NCI-H510A treated with DMSO at 0.1 percent for 48 hours (cell line): Measurements from ENCODE around the gene SMYD2.

Experiments used
- DNase-seq: peaks from one replicate; lab custom pipeline; 2025; lab: John Stamatoyannopoulos, UW

The SMYD2 gene

DNA sequence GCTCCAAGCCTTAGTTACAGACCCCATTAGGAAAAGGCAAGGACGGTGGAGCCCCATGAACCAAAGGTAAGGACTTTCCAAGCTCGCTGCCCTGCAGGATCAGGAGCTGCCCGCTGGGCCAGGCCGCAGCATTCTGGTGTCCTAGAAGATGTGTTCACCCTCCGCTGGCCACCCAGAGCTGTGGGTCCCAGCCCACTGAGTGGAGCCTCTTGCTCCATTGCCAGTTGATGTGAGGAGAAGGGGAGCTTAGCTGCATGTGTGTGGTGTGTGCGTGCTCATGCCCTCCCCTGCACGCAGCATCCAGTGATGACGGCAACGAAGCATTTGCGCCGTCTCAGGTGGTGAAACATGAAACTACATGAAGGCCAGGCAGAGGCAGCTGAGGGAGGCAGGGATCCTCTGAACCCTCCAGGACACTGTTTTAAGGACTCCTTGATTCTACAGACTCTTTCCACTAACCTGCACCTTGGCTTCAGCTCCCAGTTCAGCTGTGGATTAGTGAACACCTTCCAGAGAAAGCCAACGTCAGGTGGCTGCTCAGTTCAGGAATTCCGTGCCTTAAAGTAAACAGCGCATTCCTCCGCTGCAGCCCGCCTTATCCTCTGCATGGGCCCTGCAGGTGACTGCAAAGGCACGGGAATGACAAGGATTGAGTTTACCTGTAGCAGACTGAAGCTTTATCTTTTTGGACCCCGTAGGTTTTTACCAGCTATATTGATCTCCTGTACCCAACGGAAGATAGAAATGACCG, 48.7 kb downstream of the SMYD2 start:
- DNase-seq, result no peak

DNA sequence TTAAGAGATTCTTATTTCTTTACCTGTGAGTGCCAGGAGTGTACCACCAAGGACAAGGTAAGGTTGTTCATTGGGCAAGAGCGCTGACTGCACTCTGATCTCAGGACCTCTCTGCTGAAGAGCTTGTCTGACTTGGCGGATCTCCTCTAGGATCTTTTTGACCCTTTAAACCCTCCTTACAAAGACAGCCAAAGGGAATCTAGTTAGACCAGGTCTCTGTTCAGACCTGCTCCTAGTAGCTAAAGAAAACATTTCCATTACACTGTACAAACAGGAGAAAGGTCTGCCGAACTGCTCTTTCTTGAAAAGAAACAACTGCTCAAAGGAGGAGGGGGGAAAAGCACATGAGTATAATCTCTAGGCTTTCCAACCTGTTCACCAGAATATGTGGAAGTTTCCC, 49.3 kb downstream of the SMYD2 start:
- no peak for DNase-seq

DNA sequence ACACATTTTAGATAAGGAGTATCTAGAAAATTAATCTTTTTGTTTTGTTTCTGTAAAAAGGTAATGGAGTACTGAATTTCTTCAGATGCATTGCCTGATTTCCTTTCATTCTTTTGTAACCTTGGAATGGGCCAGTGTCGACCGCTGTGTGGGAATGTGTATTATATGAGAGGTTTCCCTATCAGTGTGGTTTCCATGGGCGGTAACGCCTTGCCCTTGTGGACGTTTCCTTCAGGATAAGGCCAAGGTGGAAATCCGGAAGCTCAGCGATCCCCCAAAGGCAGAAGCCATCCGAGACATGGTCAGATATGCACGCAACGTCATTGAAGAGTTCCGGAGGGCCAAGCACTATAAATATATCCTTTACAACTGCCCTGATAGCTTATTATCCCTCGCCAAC, 49.8 kb downstream of the SMYD2 start:
- no peak for DNase-seq

DNA sequence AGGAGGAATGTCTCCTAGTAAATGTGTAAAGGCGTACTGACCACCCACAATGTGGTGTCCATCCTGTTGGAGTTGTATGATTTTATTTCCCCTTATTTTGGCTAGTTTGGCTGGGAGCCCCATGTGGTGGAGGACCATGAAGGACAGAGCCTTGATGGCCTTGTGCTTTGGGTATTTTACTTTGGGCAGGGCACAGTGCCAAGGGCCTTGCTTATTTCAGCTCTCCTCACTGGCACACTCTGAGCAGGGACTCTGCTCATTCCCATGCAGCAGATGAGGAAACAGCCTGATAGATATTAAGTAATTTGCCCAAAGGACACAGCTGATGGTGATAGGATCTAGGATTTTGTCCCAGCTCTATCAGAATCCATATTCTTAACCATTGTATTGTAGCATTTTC, 50.2 kb downstream of the SMYD2 start:
- DNase-seq, result no peak

DNA sequence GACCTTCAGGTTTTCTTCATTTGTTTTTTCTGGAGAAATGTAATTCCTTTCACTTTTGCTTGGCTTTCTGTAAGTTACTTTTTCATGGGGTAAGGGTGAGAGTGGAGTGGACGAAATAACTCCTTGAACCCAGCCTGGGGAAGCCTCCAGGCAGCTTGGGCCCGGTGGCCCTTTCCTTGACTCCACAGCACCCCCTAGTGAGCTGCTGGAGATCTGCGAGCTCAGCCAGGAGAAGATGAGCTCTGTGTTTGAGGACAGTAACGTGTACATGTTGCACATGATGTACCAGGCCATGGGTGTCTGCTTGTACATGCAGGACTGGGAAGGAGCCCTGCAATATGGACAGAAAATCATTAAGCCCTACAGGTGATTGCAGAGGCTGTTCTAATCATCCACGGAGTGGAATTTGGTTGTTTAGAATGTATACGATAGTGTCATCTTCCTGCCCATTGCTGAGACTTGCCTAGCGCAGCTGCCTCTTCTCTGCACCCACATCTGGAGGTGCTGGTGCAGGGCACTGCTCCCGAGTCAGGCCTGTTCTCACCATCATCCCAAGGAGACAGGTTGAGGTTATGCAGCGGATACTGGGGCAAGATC, 51.0 kb downstream of the SMYD2 start:
- peak; percentile 19 for DNase-seq

DNA sequence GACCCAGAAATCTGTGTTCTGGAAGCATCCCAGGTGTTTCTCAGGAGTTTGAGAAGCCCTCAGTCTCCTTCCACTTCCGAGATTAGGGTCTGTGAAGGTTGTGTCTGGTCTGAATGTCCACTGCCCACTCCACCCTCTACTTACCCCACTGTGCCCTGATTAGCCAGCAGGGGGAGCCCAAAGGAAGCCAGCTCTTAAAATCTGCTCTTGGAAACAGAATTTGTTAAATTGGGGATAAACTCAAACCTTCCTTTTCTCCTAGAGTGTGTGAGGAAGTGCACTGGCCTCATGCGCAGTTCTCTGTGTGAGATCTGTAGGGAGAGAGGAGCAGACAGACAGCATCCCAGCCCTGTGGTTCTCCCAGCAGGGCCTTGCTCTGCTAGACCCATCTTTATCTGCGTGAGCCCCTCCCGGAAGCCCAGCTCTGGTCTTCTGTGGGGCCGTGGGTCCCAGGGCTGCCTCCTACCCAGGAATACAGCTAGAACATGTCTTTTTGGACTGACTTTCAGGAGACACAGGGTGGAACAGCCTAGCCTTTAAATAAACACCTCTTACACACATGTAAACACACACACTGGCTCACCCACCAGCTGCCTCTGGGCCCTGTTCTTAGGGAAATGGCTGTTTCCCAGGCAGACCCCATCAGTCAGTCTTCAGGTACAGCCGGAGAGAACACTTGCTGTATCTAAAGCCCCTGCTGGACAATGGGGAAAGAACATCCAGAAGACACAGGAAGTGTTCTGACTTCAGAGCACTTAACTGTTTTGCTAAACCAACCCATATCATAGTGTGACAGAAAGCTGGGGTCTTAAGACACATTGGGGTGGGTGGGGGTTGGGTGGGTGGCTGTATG, 52.2 kb downstream of the SMYD2 start:
- peak; percentile 41 for DNase-seq

- DNase-seq, result no peak
Measured at GRCh38 chr1:214335567-214335966, 54.6 kb downstream of the SMYD2 start.

DNA sequence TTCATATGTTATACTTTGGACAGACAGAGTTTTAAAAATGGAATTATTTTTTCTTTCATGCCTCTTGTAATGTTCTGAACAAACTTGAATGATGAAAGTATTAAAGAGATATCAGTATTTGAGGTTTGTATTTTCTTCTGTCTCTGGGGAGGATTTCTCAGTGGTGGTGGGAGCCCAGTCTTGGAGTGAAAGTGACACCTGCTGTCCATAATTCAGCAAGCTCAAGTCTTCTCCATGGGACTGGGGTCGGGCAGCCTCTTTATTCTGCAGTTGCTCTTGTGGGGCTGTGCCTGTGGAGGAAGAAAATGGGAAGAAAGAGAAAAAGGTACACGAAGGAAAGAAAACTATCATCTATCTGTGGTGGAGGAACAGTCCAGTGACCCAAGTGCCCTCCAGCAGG, 56.1 kb downstream of the SMYD2 start:
- no peak for DNase-seq

DNA sequence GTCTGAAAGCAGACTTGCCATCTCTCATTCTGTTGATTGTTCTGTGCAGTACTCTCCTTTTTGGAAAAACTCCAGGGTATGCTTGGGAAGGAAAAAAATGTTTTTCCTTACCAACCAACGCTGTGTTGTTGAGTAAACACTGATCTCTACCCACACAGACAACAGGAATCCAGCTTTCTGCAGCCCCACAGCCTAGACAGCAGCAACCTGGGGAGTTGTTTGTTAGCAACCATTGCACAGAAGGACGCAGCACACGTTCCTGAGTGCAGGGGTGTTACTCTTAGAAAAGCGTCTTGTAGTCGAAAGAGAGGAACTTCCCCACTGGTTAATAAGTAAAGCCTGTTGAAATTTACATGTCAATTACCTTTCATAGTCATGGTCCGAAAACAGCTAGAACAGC, 56.6 kb downstream of the SMYD2 start:
- no peak for DNase-seq

GRCh38 chr1:214338212-214338611, 57.3 kb downstream of the SMYD2 start:
- DNase-seq, result no peak

- no peak for DNase-seq
Measured at GRCh38 chr1:214341459-214341858, 60.5 kb downstream of the SMYD2 start.

DNA sequence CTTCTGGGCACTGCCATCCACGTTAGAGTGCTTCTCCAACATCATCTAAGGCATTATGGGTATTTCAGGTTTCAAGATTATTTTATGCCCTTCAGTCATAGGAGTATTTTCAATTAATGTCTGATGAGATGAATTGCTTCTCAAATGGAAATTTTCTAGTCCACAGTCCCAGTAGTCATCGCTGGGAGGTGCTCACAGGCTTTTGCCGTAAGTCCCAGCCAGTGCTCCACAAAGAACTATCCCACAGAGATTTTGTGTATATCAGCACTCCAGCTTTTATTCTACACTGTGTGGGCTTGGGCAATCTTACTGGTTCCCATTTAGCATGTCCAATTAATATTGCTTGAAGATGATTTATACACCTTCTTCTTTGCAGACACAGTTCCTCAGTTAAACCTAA, 61.0 kb downstream of the SMYD2 start:
- no peak for DNase-seq

DNA sequence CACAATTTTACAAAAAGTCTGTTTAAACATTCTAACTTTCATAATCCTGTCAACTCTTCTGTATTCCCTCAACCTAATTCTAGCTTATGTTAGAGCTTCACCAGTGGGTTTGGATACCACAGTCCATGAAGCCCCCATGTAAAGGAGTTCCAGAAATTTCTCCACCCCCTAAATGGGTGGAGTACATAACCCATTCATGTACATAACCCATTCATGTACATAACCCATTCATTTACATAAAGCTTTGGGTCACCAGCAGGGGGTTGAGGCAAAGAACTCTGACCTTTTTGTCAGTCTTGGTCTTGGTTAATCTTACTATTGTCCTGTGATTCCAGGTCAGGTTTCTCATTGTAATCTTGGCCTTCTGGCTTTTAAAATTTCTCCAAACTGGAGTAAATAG, 61.6 kb downstream of the SMYD2 start:
- DNase-seq, result no peak

- DNase-seq, result no peak
Measured at GRCh38 chr1:214344897-214345296, 63.9 kb downstream of the SMYD2 start.

DNA sequence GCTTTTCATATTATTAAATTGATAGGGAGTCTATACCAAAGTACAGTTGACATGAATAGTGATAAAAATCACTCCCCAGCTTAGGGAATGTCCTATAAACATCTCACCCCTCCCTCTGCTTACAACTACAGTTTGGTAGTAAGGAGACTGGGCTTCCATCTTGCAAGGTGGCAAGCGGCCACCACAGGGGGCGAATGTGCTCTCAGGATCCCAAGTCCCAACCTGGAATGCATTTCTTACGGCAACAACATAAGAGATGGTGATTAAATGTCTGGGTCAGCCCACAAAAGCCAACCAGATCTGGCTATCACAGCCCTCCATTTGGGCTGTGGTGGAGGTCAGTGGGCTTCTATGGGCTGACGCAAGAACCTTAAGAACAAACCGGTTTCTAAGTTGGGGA, 68.0 kb downstream of the SMYD2 start:
- DNase-seq, result no peak

DNA sequence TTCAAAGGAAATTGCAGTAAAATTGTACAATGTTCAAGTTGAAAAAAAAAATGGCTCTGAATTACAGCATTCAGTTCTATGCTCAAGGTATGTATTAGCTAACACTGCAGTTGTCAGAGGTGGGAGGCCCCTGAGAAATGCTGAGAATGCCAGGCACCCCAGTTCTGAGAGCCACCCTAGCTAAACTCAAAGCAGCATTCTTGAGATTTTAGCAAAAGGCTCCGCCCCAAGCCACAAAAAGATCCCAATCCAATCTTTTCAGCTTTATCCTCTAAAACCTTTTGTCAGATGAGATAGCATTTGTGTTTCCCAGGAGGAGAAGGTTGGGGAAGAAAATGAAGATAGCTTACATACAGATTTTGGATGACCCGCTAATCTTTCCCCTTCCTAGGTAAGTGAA, 68.8 kb downstream of the SMYD2 start:
- DNase-seq, result no peak

DNA sequence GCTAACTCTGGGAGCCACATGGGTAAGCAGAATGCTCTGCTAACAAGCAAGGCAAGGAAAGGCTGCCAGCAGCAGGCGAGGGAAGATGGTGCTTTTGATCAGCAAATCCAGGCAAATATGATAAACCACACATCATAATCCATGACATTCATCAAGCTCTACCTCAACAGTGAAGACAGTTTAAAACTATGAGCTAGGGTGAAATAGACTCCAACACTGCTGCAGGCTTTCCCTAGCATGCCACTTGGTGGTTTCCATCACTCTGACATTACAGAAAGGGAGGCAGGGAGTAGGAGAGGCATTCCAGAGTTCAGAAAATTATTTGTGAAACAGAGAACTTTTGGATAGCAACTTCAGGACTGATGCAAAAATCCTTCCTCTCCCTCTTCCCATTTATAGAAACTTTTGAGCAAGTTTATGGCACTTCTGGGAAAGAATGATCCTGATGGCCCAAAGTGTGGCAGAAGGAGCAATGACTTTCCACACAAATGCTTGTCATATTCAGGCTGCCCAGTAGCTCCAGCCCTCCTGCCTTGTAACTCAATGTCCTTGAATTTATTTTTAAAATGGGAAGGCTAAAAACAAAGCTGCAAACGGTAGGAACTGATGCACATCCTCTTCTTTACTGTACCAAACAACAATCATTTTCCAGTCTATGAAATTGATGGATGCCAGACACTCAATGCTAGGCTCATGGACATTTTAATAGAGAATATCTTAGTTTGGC, 70.8 kb downstream of the SMYD2 start:
- DNase-seq, result no peak

GRCh38 chr1:214352838-214353237, 71.9 kb downstream of the SMYD2 start:
- DNase-seq, result no peak

GRCh38 chr1:214354440-214355148, 73.6 kb downstream of the SMYD2 start:
- no peak for DNase-seq

DNA sequence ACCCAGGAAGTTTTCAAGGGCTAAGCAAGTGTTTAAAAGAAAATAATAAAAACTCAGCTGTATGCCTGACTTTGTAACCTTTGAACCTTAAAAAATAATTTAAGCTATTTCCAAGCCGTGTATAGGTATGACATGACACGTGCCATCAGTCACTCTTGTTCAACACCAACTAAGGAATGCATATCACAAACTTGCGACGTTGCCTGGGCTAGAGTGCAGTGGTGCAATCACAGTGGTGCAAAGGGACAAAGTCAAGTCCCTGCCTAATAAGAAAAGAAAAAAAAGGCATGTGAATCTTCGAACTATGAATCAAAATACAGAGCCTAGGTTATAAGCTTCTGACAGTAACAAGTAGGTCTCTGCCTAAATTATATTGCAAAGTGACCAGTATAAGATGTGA, 79.2 kb downstream of the SMYD2 start:
- no peak for DNase-seq

GRCh38 chr1:214360525-214361164, 79.7 kb downstream of the SMYD2 start:
- DNase-seq, result no peak
